GM23338 (cell line): ENCODE data around the gene S100B. TPM values are rescaled to one million over a fixed set of nuclear protein-coding genes. Genes with fewer than 3 reads are reported as not detected.

Source experiments
- ATAC-seq: fragments of 200-7000 bp; cut with Tn5 transposase; 3 replicates; pipeline ENCODE4 v1.9.1; 2020
- DNase-seq: peaks from one replicate; pipeline ENCODE4 v3.0.0-alpha.2; 2015; ENCODE audit warnings: low spot score
- H2AFZ ChIP-seq: fragments of 200-600 bp; sonication (generic); 2 replicates; pipeline ENCODE4 v1.8.0; 2016; ENCODE audit warnings: antibody characterized with exemption, mild to moderate bottlenecking, moderate library complexity
- H3F3A ChIP-seq: fragments of 200-600 bp; sonication (generic); replicated peaks from 2 replicates; pipeline ENCODE4 v1.8.0; 2017; ENCODE audit warnings: antibody characterized with exemption, mixed run types, low read depth
- H3K27ac ChIP-seq: fragments of 200-600 bp; sonication (generic); 2 replicates; pipeline ENCODE4 v1.6.1; 2016; ENCODE audit warnings: low read depth
- H3K27me3 ChIP-seq: fragments of 200-600 bp; sonication (generic); 2 replicates; pipeline ENCODE4 v1.8.0; 2016; ENCODE audit warnings: mild to moderate bottlenecking, mixed run types, moderate library complexity; ENCODE audit not compliant: insufficient read depth
- H3K36me3 ChIP-seq: fragments of 200-600 bp; sonication (generic); 2 replicates; pipeline ENCODE4 v1.8.0; 2016; ENCODE audit warnings: mild to moderate bottlenecking; ENCODE audit not compliant: insufficient read depth
- H3K4me1 ChIP-seq: fragments of 200-600 bp; sonication (generic); 2 replicates; pipeline ENCODE4 v1.8.0; 2016; ENCODE audit warnings: mild to moderate bottlenecking, moderate library complexity; ENCODE audit not compliant: insufficient read depth
- H3K4me2 ChIP-seq: fragments of 200-600 bp; sonication (generic); 2 replicates; pipeline ENCODE4 v1.7.1; 2017; ENCODE audit warnings: mixed run types
- H3K4me3 ChIP-seq: fragments of 200-600 bp; sonication (generic); 2 replicates; pipeline ENCODE4 v1.6.1; 2016; ENCODE audit warnings: mixed run types
- H3K79me2 ChIP-seq: fragments of 200-600 bp; sonication (generic); replicated peaks from 2 replicates; pipeline ENCODE4 v1.8.0; 2017; ENCODE audit warnings: mild to moderate bottlenecking; ENCODE audit not compliant: insufficient read depth
- H3K9me2 ChIP-seq: fragments of 200-600 bp; sonication (generic); 2 replicates; pipeline ENCODE4 v1.8.0; 2017; ENCODE audit not compliant: insufficient read depth
- H4K20me1 ChIP-seq: fragments of 200-600 bp; sonication (generic); replicated peaks from 2 replicates; pipeline ENCODE4 v1.8.0; 2017; ENCODE audit warnings: mild to moderate bottlenecking; ENCODE audit not compliant: insufficient read depth
- H3K27ac Mint-ChIP-seq: 2 replicates; pipeline ENCODE4 v1.8.0; 2020; ENCODE audit warnings: inconsistent platforms, mild to moderate bottlenecking, moderate library complexity, mixed read lengths
- H3K27me3 Mint-ChIP-seq: 3 replicates; pipeline ENCODE4 v1.8.0; 2022; ENCODE audit warnings: low read depth, mild to moderate bottlenecking, moderate library complexity, mixed read lengths, inconsistent platforms; ENCODE audit not compliant: insufficient read depth, poor library complexity
- H3K36me3 Mint-ChIP-seq: 3 replicates; pipeline ENCODE4 v1.8.0; 2021; ENCODE audit warnings: low read depth, mild to moderate bottlenecking, inconsistent platforms, moderate library complexity, mixed read lengths
- H3K4me1 Mint-ChIP-seq: 3 replicates; pipeline ENCODE4 v1.8.0; 2020; ENCODE audit warnings: mild to moderate bottlenecking, inconsistent platforms, mixed read lengths
- H3K4me3 Mint-ChIP-seq: 3 replicates; pipeline ENCODE4 v1.8.0; 2021; ENCODE audit warnings: moderate library complexity, mild to moderate bottlenecking, inconsistent platforms, mixed read lengths
- H3K9me3 Mint-ChIP-seq: 3 replicates; pipeline ENCODE4 v1.8.0; 2020; ENCODE audit warnings: moderate library complexity, mild to moderate bottlenecking, inconsistent platforms, mixed read lengths
- CREB1 ChIP-seq: fragments of 250-450 bp; sonication (Bioruptor Pico); IDR thresholded peaks from 2 replicates; pipeline ENCODE4 v1.5.0; 2020; ENCODE audit warnings: low read depth, mild to moderate bottlenecking, moderate library complexity
- EZH2 ChIP-seq: fragments of 200-600 bp; sonication (generic); IDR thresholded peaks from one replicate; pipeline ENCODE4 v1.8.0; 2017; ENCODE audit warnings: antibody characterized with exemption, mild to moderate bottlenecking, low read depth; ENCODE audit not compliant: unreplicated experiment
- EZH2phosphoT487 ChIP-seq: fragments of 200-600 bp; sonication (generic); IDR thresholded peaks from one replicate; pipeline ENCODE4 v1.8.1; 2018; ENCODE audit warnings: antibody characterized with exemption; ENCODE audit not compliant: unreplicated experiment
- JUNB ChIP-seq: IDR thresholded peaks from one replicate; pipeline ENCODE4 v1.6.1; 2016; ENCODE audit warnings: antibody characterized with exemption; ENCODE audit not compliant: unreplicated experiment
- NANOG ChIP-seq: IDR thresholded peaks from 2 replicates; pipeline ENCODE4 v1.6.1; 2016; ENCODE audit warnings: antibody characterized with exemption, borderline replicate concordance
- REST ChIP-seq: IDR thresholded peaks from one replicate; pipeline ENCODE4 v1.6.1; 2018; ENCODE audit warnings: antibody characterized with exemption; ENCODE audit not compliant: unreplicated experiment
- STAT1 ChIP-seq: IDR thresholded peaks from one replicate; pipeline ENCODE4 v1.6.1; 2016; ENCODE audit warnings: antibody characterized with exemption; ENCODE audit not compliant: unreplicated experiment
- ZNF114 ChIP-seq: fragments of 250-450 bp; sonication (Bioruptor Pico); IDR thresholded peaks from 2 replicates; pipeline ENCODE4 v1.5.0; 2020; ENCODE audit warnings: mild to moderate bottlenecking, moderate library complexity
- ZNF331 ChIP-seq: fragments of 250-450 bp; sonication (Bioruptor Pico); IDR thresholded peaks from 2 replicates; pipeline ENCODE4 v1.5.0; 2020; ENCODE audit warnings: low read depth, mild to moderate bottlenecking, moderate library complexity
- polyA plus RNA-seq: library from polyadenylated mRNA; unstranded; fragments of >200 nt; fragmentation: Nextera tagmentation; extraction: Ambion mirVana; gene quantifications from 2 replicates; pipeline ENCODE4 v1.2.1, GENCODE V29; 2016
- total RNA-seq: library from RNA; depleted of rRNA; stranded (reverse); fragments of >200 nt; shearing (Covaris generic); gene quantifications from 2 replicates; pipeline ENCODE4 v1.2.3, GENCODE V29; 2014
- TF ChIP-seq, protein P1 (sequence below), 2 experiments: fragments of 200-600 bp in 1 of 2; sonication (generic) in 1 of 2; conservative IDR thresholded peaks; 2 replicates each; pipeline versions ENCODE4 v1.5.1 to v1.6.1; 2016 to 2017; ENCODE audit warnings: antibody characterized with exemption in 2 of 2, low read depth in 2 of 2, mild to moderate bottlenecking in 2 of 2, moderate library complexity in 1 of 2
- TF ChIP-seq, protein P2 (sequence below): fragments of 250-450 bp; sonication (Bioruptor Pico); IDR thresholded peaks from 2 replicates; pipeline ENCODE4 v1.5.0; 2020; ENCODE audit warnings: mild to moderate bottlenecking, moderate library complexity

S100B gene
- total and polyA plus RNA-seq, 2 experiments from 2014 or later = 0.97 to 1.5 TPM

- Mint-ChIP-seq H3K4me1 (peaks cover 9% of the 10 kb centered on the region; the same call in 2 of the 3 replicates), H3K4me3 (no peak overlapping the region), H3K36me3 (peaks cover 8% of the 10 kb centered on the region; the same call in 2 of the 3 replicates), H3K9me3 (peaks cover 9% of the 10 kb centered on the region), H3K27me3 (peaks cover 11% of the 10 kb centered on the region), H3K27ac (no peak overlapping the region)
- Histone ChIP-seq H2AFZ (no peak overlapping the region), H3K79me2 (no peaks in the 10 kb centered on the region), H3F3A (no peaks in the 10 kb centered on the region), H3K4me3 (no peak overlapping the region), H3K36me3 (no peaks in the 10 kb centered on the region), H3K9me2 (0 out of 2 replicates have a peak, but pooled peaks cover 3% of the 10 kb centered on the region), H4K20me1 (no peaks in the 10 kb centered on the region), H3K27me3 (no peaks in the 10 kb centered on the region), H3K4me2 (no peak overlapping the region), H3K4me1 (peaks cover 2% of the 10 kb centered on the region), H3K27ac (no peak overlapping the region)
- DNase-seq (no peak), ATAC-seq (no peak)
- TF ChIP-seq JUNB = no peak
- TF ChIP-seq STAT1 = no peak
- no peak for TF ChIP-seq ZNF331
Measured at GRCh38 chr21:46620846-46621245, 16.0 kb upstream of the S100B start.

- Histone ChIP-seq H3K79me2 (no peaks in the 10 kb centered on the region), H3K4me1 (peaks cover 2% of the 10 kb centered on the region), H3K4me3 (no peak overlapping the region), H3K27me3 (no peaks in the 10 kb centered on the region), H3K9me2 (0 out of 2 replicates have a peak, but pooled peaks cover 3% of the 10 kb centered on the region), H3K36me3 (no peaks in the 10 kb centered on the region), H3K27ac (no peak overlapping the region), H2AFZ (no peak overlapping the region), H4K20me1 (no peaks in the 10 kb centered on the region), H3F3A (no peaks in the 10 kb centered on the region), H3K4me2 (no peak overlapping the region)
- H3K27ac Mint-ChIP-seq = no peak overlapping the region
- H3K9me3 Mint-ChIP-seq = no peaks in the 10 kb centered on the region; the same call in 2 of the 3 replicates
- no peak overlapping the region for H3K4me3 Mint-ChIP-seq
- ATAC-seq = peak; percentile 37
- H3K4me1 Mint-ChIP-seq = peaks cover 9% of the 10 kb centered on the region; the same call in 2 of the 3 replicates
- H3K27me3 Mint-ChIP-seq = peaks cover 7% of the 10 kb centered on the region
- H3K36me3 Mint-ChIP-seq = no peaks in the 10 kb centered on the region
- DNase-seq = no peak
- TF ChIP-seq, protein P1, sequence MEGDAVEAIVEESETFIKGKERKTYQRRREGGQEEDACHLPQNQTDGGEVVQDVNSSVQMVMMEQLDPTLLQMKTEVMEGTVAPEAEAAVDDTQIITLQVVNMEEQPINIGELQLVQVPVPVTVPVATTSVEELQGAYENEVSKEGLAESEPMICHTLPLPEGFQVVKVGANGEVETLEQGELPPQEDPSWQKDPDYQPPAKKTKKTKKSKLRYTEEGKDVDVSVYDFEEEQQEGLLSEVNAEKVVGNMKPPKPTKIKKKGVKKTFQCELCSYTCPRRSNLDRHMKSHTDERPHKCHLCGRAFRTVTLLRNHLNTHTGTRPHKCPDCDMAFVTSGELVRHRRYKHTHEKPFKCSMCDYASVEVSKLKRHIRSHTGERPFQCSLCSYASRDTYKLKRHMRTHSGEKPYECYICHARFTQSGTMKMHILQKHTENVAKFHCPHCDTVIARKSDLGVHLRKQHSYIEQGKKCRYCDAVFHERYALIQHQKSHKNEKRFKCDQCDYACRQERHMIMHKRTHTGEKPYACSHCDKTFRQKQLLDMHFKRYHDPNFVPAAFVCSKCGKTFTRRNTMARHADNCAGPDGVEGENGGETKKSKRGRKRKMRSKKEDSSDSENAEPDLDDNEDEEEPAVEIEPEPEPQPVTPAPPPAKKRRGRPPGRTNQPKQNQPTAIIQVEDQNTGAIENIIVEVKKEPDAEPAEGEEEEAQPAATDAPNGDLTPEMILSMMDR (conservative IDR thresholded peaks at IDR 0.05; ENCODE audit: low read depth in 2 of 2) = no peak
- no peak for TF ChIP-seq EZH2phosphoT487
- TF ChIP-seq REST = no peak
- TF ChIP-seq ZNF114 (CRISPR knock-in tag) = no peak
- no peak for TF ChIP-seq CREB1 (CRISPR knock-in tag)
- no peak for TF ChIP-seq EZH2
- TF ChIP-seq NANOG = no peak
- TF ChIP-seq, protein P2, sequence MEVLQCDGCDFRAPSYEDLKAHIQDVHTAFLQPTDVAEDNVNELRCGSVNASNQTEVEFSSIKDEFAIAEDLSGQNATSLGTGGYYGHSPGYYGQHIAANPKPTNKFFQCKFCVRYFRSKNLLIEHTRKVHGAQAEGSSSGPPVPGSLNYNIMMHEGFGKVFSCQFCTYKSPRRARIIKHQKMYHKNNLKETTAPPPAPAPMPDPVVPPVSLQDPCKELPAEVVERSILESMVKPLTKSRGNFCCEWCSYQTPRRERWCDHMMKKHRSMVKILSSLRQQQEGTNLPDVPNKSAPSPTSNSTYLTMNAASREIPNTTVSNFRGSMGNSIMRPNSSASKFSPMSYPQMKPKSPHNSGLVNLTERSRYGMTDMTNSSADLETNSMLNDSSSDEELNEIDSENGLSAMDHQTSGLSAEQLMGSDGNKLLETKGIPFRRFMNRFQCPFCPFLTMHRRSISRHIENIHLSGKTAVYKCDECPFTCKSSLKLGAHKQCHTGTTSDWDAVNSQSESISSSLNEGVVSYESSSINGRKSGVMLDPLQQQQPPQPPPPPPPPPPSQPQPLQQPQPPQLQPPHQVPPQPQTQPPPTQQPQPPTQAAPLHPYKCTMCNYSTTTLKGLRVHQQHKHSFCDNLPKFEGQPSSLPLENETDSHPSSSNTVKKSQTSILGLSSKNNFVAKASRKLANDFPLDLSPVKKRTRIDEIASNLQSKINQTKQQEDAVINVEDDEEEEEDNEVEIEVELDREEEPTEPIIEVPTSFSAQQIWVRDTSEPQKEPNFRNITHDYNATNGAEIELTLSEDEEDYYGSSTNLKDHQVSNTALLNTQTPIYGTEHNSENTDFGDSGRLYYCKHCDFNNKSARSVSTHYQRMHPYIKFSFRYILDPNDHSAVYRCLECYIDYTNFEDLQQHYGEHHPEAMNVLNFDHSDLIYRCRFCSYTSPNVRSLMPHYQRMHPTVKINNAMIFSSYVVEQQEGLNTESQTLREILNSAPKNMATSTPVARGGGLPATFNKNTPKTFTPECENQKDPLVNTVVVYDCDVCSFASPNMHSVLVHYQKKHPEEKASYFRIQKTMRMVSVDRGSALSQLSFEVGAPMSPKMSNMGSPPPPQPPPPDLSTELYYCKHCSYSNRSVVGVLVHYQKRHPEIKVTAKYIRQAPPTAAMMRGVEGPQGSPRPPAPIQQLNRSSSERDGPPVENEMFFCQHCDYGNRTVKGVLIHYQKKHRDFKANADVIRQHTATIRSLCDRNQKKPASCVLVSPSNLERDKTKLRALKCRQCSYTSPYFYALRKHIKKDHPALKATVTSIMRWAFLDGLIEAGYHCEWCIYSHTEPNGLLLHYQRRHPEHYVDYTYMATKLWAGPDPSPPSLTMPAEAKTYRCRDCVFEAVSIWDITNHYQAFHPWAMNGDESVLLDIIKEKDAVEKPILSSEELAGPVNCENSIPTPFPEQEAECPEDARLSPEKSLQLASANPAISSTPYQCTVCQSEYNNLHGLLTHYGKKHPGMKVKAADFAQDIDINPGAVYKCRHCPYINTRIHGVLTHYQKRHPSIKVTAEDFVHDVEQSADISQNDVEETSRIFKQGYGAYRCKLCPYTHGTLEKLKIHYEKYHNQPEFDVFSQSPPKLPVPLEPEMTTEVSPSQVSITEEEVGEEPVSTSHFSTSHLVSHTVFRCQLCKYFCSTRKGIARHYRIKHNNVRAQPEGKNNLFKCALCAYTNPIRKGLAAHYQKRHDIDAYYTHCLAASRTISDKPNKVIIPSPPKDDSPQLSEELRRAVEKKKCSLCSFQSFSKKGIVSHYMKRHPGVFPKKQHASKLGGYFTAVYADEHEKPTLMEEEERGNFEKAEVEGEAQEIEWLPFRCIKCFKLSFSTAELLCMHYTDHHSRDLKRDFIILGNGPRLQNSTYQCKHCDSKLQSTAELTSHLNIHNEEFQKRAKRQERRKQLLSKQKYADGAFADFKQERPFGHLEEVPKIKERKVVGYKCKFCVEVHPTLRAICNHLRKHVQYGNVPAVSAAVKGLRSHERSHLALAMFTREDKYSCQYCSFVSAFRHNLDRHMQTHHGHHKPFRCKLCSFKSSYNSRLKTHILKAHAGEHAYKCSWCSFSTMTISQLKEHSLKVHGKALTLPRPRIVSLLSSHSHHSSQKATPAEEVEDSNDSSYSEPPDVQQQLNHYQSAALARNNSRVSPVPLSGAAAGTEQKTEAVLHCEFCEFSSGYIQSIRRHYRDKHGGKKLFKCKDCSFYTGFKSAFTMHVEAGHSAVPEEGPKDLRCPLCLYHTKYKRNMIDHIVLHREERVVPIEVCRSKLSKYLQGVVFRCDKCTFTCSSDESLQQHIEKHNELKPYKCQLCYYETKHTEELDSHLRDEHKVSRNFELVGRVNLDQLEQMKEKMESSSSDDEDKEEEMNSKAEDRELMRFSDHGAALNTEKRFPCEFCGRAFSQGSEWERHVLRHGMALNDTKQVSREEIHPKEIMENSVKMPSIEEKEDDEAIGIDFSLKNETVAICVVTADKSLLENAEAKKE (CRISPR knock-in tag) = no peak
- no peak for TF ChIP-seq STAT1
Measured at GRCh38 chr21:46619846-46620245, 15.0 kb upstream of the S100B start.
